ENCODE measurements around the gene DMRT3.

Gene DMRT3

GRCh38 chr9:1026219-1026618 is 49.8 kb downstream of the DMRT3 start:
- in situ Hi-C loops (cut with HindIII; ENCODE audit: low pct_ligation_motif_present, low sequenced_read_pairs), result no loop called here
- no peak for DNase-seq
- H3K27me3 ChIP-seq (replicated peaks), result no peaks in the 10 kb centered on the region

GRCh38 chr9:1028501-1029190 is 52.2 kb downstream of the DMRT3 start:
- H3K27me3 ChIP-seq (replicated peaks), result no peaks in the 10 kb centered on the region
- no peak for DNase-seq
- H3K4me3 ChIP-seq (ENCODE audit: low read depth, low read length), result no peak overlapping the region
- TF ChIP-seq CTCF (IDR thresholded peaks at IDR 0.05; ENCODE audit: low read depth, low read length, missing control alignments), result no peak
- in situ Hi-C loops (cut with HindIII; ENCODE audit: low pct_ligation_motif_present, low sequenced_read_pairs), result no loop called here
- H3K27ac ChIP-seq, result no peak overlapping the region
- no peaks in the 10 kb centered on the region for H3K36me3 ChIP-seq (replicated peaks)

More at GRCh38 chr9:1026219-1026618, 49.8 kb downstream of the DMRT3 start:
- no peak for TF ChIP-seq CTCF (IDR thresholded peaks at IDR 0.05; ENCODE audit: low read depth, low read length, missing control alignments)
- Histone ChIP-seq H3K27ac (no peak overlapping the region), H3K4me3 (ENCODE audit: low read depth, low read length) (no peak overlapping the region), H3K36me3 (replicated peaks) (no peaks in the 10 kb centered on the region)

- H3K36me3 ChIP-seq (replicated peaks), result no peaks in the 10 kb centered on the region
- H3K27ac ChIP-seq, result no peak overlapping the region
- in situ Hi-C loops (cut with HindIII; ENCODE audit: low pct_ligation_motif_present, low sequenced_read_pairs), result no loop called here
- H3K27me3 ChIP-seq (replicated peaks), result no peaks in the 10 kb centered on the region
- H3K4me3 ChIP-seq (ENCODE audit: low read depth, low read length), result no peak overlapping the region
- no peak for DNase-seq
- no peak for TF ChIP-seq CTCF (IDR thresholded peaks at IDR 0.05; ENCODE audit: low read depth, low read length, missing control alignments)
Observed at GRCh38 chr9:1031951-1032601, 55.6 kb downstream of the DMRT3 start.

- TF ChIP-seq CTCF (IDR thresholded peaks at IDR 0.05; ENCODE audit: low read depth, low read length, missing control alignments), result no peak
- no peak overlapping the region for H3K27ac ChIP-seq
- in situ Hi-C loops (cut with HindIII; ENCODE audit: low pct_ligation_motif_present, low sequenced_read_pairs), result no loop called here
Observed at GRCh38 chr9:1034271-1034670, 57.8 kb downstream of the DMRT3 start.

GRCh38 chr9:1039589-1039988 is 63.1 kb downstream of the DMRT3 start:
- in situ Hi-C loops (cut with HindIII; ENCODE audit: low pct_ligation_motif_present, low sequenced_read_pairs), result no loop called here
- peaks cover 23% of the 10 kb centered on the region for H3K27me3 ChIP-seq (replicated peaks)
- DNase-seq, result no peak
- no peak overlapping the region for H3K27ac ChIP-seq
- no peak overlapping the region for H3K4me3 ChIP-seq (ENCODE audit: low read depth, low read length)
- no peak for TF ChIP-seq CTCF (IDR thresholded peaks at IDR 0.05; ENCODE audit: low read depth, low read length, missing control alignments)
- H3K36me3 ChIP-seq (replicated peaks), result no peaks in the 10 kb centered on the region

More at GRCh38 chr9:1034271-1034670, 57.8 kb downstream of the DMRT3 start:
- DNase-seq, result no peak
- Histone ChIP-seq H3K4me3 (ENCODE audit: low read depth, low read length) (no peak overlapping the region), H3K27me3 (replicated peaks) (no peaks in the 10 kb centered on the region), H3K36me3 (replicated peaks) (no peaks in the 10 kb centered on the region)
